Fibroblast of the conjunctiva (primary cell): ENCODE measurements around the gene HS1BP3.

Source experiments
- DNase-seq: peaks from one replicate; pipeline ENCODE4 v3.0.0-alpha.2; 2010; ENCODE audit warnings: low read depth

HS1BP3 gene

DNA sequence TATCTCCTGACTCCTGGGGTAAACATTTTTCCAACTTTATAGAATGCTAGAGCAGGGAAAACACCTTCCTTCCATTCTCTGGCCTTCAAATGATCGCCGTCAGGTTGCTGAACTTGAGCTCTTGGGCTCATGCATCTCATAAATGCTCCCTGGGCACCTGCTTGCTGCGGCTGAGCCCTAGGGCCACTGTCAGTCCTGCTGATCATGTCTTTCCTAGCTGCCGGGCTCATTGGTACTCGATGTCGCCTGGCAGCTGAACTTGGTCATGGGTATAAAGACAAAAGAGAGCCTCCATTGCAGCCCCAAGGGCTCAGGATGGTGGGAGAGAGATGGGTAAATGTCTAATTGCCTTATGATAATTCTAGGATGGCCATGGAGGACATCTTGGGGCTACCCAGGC, 80.6 kb downstream of the HS1BP3 start:
- DNase-seq: no peak

DNA sequence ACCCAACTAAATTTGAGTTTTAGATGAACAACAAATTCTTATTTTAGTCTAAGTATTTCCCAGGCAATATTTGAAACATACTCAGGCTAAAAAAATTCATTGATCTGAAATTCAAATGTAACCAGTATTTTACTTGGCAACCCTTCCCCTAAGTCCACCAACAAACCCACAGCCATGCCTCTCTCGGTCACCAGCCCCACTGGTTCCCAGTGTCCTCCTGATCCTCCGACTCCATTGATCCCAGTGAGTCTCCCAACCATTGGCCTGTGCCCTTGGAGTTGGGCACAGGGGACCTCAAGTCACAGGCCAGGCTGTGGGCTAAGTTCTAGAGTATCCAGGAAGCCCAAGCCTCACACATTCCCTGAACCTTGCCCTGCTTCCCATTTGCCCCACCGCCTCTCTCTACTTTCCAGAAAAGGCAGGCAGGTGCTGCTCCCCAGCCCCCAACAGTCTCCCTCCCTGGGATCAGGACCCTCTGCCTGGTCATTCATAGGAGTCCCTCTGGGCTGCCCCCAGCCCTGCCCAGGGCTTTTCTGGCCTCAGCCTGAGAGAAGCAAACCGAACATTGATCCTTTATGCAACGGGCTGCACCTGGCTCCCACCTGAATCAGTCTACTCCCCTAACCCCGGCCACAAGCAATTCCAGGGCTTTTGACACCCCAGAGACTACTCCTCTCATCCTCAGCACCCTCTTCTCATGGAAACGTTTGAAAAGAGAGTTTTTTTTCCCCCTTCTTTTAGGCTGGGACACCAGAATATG, 81.3 kb downstream of the HS1BP3 start:
- DNase-seq: no peak

DNA sequence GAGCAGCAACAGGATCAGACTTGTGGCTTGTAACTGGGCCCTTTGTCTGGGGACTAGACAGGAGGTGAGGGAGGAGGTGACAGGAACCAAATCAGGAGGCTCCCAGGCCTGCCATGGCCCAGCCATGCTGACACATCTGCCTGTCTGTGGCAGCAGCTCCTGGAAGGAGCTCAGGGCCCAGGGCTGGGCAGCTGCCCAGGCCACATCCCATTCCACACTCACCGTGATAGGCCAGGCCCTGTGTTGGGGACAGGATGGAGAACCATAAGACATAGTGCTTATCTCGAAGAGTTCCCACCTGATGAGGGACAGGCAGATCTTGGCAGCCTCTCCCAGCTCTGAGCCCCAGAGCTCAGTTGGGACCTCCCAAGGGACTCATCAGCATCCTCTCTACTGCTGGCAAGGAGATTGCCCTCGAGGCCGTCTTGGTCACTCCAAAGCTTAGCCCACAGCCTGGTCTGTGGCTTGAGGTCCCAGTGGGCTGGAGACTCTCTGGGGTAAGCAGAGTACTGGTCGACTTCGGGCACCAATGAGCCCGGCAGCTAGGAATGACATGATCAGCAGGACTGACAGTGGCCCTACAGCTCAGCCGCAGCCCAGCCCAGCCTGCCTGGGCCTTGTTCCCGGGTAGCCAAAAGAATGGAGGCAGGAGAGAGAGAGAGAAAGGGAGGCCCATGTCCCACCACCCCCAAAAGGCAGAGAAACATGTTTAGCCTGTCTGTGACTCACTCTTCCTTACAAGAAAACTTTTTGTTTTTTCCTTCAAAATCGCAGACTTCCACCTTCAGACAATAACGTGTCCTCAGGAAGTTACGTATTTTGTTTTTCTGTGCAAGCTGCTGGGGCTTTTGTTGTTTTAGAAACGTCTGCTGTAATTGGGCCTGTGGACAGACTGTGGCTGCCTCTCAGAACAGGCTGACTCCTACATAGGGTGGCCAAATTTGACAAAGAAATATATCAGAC, 82.1 kb downstream of the HS1BP3 start:
- no peak for DNase-seq

DNA sequence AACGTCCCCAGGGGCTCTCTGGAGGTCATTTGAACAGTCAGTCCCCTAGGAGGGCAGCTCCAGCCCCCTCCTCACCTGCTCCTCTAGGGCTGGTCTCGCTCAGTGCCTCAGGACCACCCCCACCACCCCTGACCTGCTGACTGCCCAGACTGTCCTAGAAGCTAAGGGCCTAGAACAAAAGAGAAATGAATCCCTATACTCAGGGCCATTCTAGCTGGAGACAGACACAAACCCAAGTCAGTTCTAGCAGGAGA, 83.0 kb downstream of the HS1BP3 start:
- no peak for DNase-seq
